NCI-H446 (cell line): ENCODE measurements around the gene KRTAP10-6.
"Not testable (repeated sequence)": the region's sequence is repeated elsewhere in the genome, so short reads cannot be mapped to it uniquely, and the experiment has no call there.

Experiments used
- DNase-seq, 2 experiments: peaks; one replicate each; lab custom pipeline; 2025; lab: John Stamatoyannopoulos, UW

The KRTAP10-6 gene

DNA sequence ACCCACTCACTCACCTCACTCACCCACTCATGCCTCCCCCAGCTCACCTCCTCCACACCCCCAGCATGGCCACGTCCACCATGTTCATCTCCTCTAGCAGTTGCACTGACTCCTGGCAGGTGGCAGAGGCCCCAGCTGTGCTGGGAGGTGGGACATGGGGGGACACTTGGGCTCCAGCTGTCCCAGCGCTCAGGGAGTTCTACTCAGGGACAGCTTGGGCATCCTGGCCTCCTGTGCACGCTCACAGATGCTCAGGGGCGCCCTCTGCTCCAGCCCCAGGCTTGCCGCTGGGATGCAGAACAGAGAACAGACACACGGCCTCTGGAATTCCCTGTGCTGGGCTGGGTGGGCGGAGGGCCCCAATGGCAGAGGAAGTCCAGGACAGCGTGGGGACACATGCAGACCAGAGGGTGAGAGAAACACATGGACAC, 24.8 kb upstream of the KRTAP10-6 start:
- DNase-seq = no peak

GRCh38 chr21:44616591-44616926, 24.3 kb upstream of the KRTAP10-6 start:
- no peak for DNase-seq

DNA sequence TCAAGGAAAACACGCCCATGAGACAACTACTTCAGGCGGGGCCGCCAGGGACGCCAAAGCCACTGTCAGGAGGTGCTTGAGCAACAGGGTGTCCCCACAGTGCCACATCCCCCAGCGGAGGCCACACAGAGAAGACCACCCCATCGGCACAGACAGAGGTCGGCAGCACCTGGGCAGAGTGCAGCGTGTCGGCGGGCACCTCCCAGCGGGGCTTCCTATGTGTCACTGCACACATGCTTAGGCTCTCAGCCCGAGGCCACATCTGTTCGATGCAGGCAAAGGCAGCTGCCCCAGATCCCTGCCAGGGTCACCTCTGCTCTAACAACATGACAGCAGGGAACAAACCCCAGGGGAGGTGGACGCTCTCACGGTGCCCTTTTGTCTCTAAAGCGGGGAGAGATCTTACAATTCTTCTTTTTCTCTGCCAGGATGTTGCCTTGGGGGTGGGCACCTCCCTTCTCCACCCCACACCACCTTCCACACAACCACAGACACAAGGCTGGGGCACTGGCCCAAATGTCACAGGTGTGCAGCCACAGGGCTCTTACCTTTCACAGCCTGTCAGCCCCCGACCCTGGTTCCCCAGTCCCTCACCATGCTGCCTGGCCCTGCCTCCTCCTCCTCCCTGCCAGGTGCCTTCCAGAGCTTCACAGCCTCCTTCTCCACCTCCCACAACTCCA, 23.7 kb upstream of the KRTAP10-6 start:
- no peak for DNase-seq

DNA sequence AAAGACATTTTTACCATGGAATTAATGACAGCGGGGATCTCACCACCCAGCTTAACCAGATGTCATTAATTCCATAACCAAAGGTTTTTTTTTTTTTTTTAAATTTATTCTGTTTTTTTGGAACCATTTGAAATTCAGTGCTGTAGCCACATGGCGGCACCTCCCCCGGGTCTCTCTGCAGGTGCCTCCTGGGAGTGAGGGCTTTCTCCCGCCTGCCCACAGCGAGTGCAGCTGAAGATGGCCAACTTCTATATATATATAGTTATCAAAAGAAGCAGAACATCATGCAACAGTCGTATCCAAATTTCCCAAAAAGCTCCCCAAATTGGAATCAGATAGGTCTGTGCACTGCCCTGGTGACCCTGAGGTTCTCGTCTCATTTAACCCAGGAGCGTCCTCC, 23.2 kb upstream of the KRTAP10-6 start:
- DNase-seq = no peak

DNA sequence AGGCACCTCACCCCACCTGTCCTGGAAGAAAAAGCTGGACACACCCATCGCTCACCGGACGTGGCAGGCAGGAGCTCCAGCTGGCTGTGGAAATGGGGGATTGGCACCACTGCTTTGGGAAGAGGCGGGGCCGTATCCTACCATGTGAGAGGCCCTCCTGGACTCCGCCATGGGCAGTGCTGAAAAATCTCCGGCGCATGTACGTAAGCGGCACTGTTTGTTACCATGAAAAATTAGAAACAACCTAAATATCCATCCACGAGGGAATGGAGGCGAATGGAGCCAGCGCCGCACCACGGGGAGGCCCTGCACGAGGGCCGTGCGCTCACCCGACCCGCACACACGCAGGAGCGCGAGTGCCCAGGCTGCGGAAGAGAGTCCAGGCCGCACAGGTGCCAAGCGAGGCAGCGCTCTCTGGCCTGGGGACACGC, 22.7 kb upstream of the KRTAP10-6 start:
- no peak for DNase-seq

DNA sequence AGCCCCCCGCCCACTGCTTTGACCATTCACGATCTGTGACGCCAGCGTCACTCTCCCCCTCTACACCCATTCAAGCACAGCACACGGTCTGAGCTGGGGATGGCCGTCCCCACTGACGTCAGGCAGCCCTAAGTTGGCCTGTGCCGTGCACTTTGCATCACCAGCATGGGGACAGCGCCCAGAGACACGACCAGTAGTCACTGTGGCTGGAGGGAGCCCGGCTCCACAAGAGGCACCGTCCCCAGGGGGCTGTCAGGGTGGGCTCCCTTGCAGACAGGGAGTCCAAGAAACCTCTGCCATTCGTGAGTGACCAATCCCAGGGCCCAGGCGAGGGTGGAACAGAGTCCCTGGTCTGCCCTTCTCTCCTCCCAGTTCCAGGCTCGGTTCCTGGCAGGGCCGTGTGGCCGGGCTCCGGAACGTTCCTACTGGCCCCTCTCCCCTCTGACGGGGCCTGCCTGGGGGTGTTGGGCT, 21.9 kb upstream of the KRTAP10-6 start:
- no peak for DNase-seq

DNA sequence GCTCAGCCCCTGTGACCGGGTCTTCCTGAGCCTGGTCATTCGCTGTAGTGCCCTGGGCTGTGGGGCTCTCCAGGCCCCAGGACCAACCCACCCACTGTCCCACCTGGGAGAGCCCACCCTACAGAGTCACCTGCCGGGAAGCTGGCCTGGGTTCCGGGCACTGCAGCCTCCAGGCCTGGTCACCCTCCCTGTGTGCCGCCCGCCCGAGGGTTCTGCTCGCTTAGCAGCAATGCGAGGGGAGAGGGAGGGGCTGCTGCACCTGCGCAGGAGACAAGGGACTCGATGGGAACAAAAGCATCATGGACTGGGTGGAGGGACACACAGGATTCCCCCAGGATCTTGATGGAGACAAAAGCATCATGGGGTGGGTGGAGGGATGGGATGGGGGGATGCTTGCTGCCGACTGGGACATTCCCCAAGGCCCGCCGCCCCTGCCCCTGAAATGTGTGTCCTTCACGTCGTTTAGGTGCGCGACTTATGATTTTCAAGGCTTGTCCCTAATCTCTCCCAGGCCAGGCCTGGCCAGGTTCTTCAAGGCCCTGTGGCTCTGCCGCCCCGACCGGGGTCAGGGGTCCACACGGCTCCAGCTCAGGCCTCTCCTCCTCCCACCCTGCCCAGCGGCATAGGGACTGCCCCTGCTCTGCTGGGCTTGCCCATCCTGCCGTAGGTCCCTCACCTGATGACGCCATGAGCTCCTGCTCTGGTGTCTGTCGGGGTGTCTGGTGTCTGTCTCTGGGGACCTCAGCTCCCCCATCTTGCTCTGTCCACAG, 21.3 kb upstream of the KRTAP10-6 start:
- no peak for DNase-seq

GRCh38 chr21:44612669-44613229, 20.4 kb upstream of the KRTAP10-6 start:
- DNase-seq = no peak

DNA sequence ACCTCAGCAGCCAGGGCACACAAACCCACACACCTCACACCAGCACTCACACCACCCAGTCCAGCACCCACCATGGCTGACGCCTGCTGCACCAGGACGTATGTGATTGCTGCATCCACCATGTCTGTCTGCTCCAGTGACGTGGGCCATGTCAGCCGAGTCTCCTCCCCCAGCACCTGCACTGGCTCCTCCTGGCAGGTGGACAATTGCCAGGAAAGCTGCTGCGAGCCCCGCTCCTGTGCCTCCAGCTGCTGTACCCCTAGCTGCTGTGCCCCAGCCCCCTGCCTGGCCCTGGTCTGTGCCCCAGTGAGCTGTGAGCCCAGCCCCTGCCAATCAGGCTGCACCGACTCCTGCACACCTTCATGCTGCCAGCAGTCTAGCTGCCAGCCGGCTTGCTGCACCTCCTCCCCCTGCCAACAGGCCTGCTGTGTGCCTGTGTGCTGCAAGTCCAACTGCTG, 19.8 kb upstream of the KRTAP10-6 start, which contains the start of gene KRTAP10-8:
Gene KRTAP10-8 (plus strand): TSS at position 51 of the 458 bp plus-strand sequence. CDS start 22 bp downstream, at position 73.
- DNase-seq = no peak

GRCh38 chr21:44611551-44611950, 19.2 kb upstream of the KRTAP10-6 start:
- no peak for DNase-seq

DNA sequence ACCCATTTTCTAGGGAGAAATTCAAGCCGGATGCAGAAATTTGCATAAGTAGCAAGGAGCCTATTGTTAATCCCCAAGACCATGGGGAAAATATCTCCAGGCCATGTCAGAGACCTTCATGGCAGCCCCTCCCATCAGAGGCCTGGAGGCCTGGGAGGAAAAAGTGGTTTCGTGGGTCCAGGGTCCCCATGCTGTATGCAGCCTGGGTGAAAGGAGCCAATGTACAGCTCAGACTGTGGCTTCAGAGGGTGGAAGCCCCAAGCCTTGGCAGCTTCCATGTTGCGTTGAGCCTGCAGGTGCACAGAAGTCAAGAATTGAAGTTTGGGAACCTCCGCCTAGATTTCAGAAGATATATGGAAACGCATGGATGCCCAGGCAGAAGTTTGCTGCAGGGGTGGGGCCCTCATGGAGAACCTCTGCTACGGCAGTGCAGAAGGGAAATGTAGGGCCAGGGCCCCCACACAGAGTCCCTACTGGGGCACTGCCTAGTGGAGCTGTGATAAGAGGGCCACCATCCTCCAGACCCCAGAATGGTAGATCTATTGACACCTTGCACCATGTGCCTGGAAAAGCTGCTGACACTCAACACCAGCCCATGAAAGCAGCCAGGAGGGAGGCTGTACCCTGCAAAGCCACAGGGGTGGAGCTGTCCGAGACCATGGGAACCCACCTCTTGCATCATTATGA, 18.0 kb upstream of the KRTAP10-6 start:
- not testable (repeated sequence) for DNase-seq

GRCh38 chr21:44609193-44609592, 16.9 kb upstream of the KRTAP10-6 start:
- no peak for DNase-seq

- no peak for DNase-seq
Measured at GRCh38 chr21:44606495-44606894, 14.2 kb upstream of the KRTAP10-6 start.

GRCh38 chr21:44603911-44604310, 11.6 kb upstream of the KRTAP10-6 start:
- no peak for DNase-seq

GRCh38 chr21:44603109-44603875, 11.0 kb upstream of the KRTAP10-6 start:
- no peak for DNase-seq

- no peak for DNase-seq
Measured at GRCh38 chr21:44602463-44602850, 10.2 kb upstream of the KRTAP10-6 start.

- no peak for DNase-seq
Measured at GRCh38 chr21:44601596-44602462, 9.5 kb upstream of the KRTAP10-6 start.

DNA sequence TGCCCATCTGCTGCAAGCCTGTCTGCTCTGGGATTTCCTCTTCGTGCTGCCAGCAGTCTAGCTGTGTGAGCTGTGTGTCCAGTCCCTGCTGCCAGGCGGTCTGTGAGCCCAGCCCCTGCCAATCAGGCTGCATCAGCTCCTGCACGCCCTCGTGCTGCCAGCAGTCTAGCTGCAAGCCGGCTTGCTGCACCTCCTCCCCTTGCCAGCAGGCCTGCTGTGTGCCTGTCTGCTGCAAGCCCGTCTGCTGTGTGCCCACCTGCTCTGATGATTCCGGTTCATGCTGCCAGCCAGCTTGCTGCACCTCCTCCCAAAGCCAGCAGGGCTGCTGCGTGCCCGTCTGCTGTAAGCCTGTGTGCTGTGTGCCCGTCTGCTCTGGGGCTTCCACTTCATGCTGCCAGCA, 8.8 kb upstream of the KRTAP10-6 start:
- DNase-seq = not testable (repeated sequence)

GRCh38 chr21:44600118-44600978, 8.0 kb upstream of the KRTAP10-6 start, which contains the start of gene KRTAP10-7:
TSS of gene KRTAP10-7 (plus strand) at chr21:44600597. CDS start at chr21:44600622, 25 bp downstream.
- DNase-seq = not testable (repeated sequence)
